PC-3 (cell line): ENCODE measurements around the gene SLC6A17. TPM values are rescaled to one million over a fixed set of nuclear protein-coding genes. Genes with fewer than 3 reads are reported as not detected.

Source experiments
- ATAC-seq: fragments of 200-7000 bp; cut with Tn5 transposase; 2 replicates; pipeline ENCODE4 v1.9.1; 2020; ENCODE audit warnings: mild to moderate bottlenecking, moderate library complexity
- BruUV-seq: library from RNA; stranded (reverse); fragments of 400-500 nt; replicated peaks from 2 replicates; lab custom pipeline; 2021; lab: Mats Ljungman, UMichigan
- CTCF ChIA-PET: fragments of 300-600 bp; sonication (Branson Sonifier 250); formaldehyde crosslinking; loops from one replicate; lab custom pipeline; 2022; ENCODE audit warnings: antibody characterized with exemption; lab: Charles Lee
- POLR2A ChIA-PET: fragments of 300-600 bp; sonication (Branson Sonifier 250); formaldehyde crosslinking; loops from one replicate; lab custom pipeline; 2022; ENCODE audit warnings: antibody characterized with exemption; ENCODE audit not compliant: unreplicated experiment; lab: Charles Lee
- DNase-seq: peaks from one replicate; pipeline ENCODE4 v3.0.0-alpha.2; 2015
- H2AFZ ChIP-seq: fragments of 300-600 bp; sonication (generic); 2 replicates; pipeline ENCODE4 v1.6.0; 2016; ENCODE audit warnings: antibody characterized with exemption, low read length
- H3F3A ChIP-seq: fragments of 300-600 bp; sonication (generic); one replicate; pipeline ENCODE4 v1.6.0; 2017; ENCODE audit warnings: antibody characterized with exemption, low read length, control low read depth, mild to moderate bottlenecking; ENCODE audit not compliant: unreplicated experiment
- H3K27ac ChIP-seq: fragments of 300-600 bp; sonication (generic); 2 replicates; pipeline ENCODE4 v1.5.1; 2016; ENCODE audit warnings: mild to moderate bottlenecking, low read length
- H3K27me3 ChIP-seq: fragments of 300-600 bp; sonication (generic); 2 replicates; pipeline ENCODE4 v1.6.1; 2016; ENCODE audit warnings: low read length, mixed read lengths
- H3K36me3 ChIP-seq: fragments of 300-600 bp; sonication (generic); 2 replicates; pipeline ENCODE4 v1.6.1; 2016; ENCODE audit warnings: low read depth, mixed run types, low read length, mixed read lengths
- H3K4me1 ChIP-seq: fragments of 300-600 bp; sonication (generic); 2 replicates; pipeline ENCODE4 v1.5.1; 2016; ENCODE audit warnings: low read length; ENCODE audit not compliant: insufficient read depth
- H3K4me2 ChIP-seq: fragments of 300-600 bp; sonication (generic); 2 replicates; pipeline ENCODE4 v1.6.0; 2016; ENCODE audit warnings: low read length
- H3K4me3 ChIP-seq: fragments of 300-600 bp; sonication (generic); 2 replicates; pipeline ENCODE4 v1.5.1; 2016; ENCODE audit warnings: mild to moderate bottlenecking, low read length, mixed read lengths
- H3K79me2 ChIP-seq: fragments of 300-600 bp; sonication (generic); 2 replicates; pipeline ENCODE4 v1.6.1; 2017; ENCODE audit warnings: low read length, mixed read lengths
- H3K9ac ChIP-seq: fragments of 300-600 bp; sonication (generic); 2 replicates; pipeline ENCODE4 v1.6.0; 2016; ENCODE audit warnings: mild to moderate bottlenecking, low read length
- H3K9me2 ChIP-seq: fragments of 300-600 bp; sonication (generic); replicated peaks from 2 replicates; pipeline ENCODE4 v1.6.1; 2016; ENCODE audit warnings: mixed run types, low read length, mixed read lengths
- H3K9me3 ChIP-seq: fragments of 300-600 bp; sonication (generic); 2 replicates; pipeline ENCODE4 v1.6.1; 2016; ENCODE audit warnings: low read length, mixed read lengths
- H4K20me1 ChIP-seq: fragments of 300-600 bp; sonication (generic); 2 replicates; pipeline ENCODE4 v1.6.1; 2016; ENCODE audit warnings: low read length, mixed read lengths
- EZH2 ChIP-seq: fragments of 300-600 bp; sonication (generic); IDR thresholded peaks from one replicate; pipeline ENCODE4 v1.6.1; 2017; ENCODE audit warnings: antibody characterized with exemption, mild to moderate bottlenecking, low read length; ENCODE audit not compliant: unreplicated experiment
- EZH2phosphoT487 ChIP-seq: fragments of 300-600 bp; sonication (generic); IDR thresholded peaks from 2 replicates; pipeline ENCODE4 v1.6.1; 2018; ENCODE audit warnings: mild to moderate bottlenecking, antibody characterized with exemption, low read length, borderline replicate concordance
- intact Hi-C: fragments of 100-400 bp; cut with micrococcal nuclease; formaldehyde crosslinking; loops from 2 replicates; pipeline ENCODE4 v1.9.0; 2023
- total RNA-seq: library from RNA; depleted of rRNA; stranded (reverse); fragments of >200 nt; gene quantifications from 2 replicates; pipeline ENCODE4 v1.2.3, GENCODE V29; 2014
- TF ChIP-seq, protein P1 (sequence below): fragments of 300-600 bp; sonication (generic); conservative IDR thresholded peaks from 2 replicates; pipeline ENCODE4 v1.5.1; 2017; ENCODE audit warnings: antibody characterized with exemption, low read depth, mild to moderate bottlenecking, low read length

SLC6A17 gene
- total RNA-seq, 1 experiment from 2014 or later, result not detected

GRCh38 chr1:110243574-110243973, 93.3 kb downstream of the SLC6A17 start:
- H2AFZ ChIP-seq, result no peak overlapping the region
- intact Hi-C loops, result no loop called here
- no peaks in the 10 kb centered on the region for H3F3A ChIP-seq
- no peaks in the 10 kb centered on the region for H3K9me2 ChIP-seq
- ATAC-seq (no peak), DNase-seq (no peak)
- H3K79me2 ChIP-seq, result no peaks in the 10 kb centered on the region
- TF ChIP-seq EZH2phosphoT487 (no peak), EZH2 (no peak)
- TF ChIP-seq, protein P1, sequence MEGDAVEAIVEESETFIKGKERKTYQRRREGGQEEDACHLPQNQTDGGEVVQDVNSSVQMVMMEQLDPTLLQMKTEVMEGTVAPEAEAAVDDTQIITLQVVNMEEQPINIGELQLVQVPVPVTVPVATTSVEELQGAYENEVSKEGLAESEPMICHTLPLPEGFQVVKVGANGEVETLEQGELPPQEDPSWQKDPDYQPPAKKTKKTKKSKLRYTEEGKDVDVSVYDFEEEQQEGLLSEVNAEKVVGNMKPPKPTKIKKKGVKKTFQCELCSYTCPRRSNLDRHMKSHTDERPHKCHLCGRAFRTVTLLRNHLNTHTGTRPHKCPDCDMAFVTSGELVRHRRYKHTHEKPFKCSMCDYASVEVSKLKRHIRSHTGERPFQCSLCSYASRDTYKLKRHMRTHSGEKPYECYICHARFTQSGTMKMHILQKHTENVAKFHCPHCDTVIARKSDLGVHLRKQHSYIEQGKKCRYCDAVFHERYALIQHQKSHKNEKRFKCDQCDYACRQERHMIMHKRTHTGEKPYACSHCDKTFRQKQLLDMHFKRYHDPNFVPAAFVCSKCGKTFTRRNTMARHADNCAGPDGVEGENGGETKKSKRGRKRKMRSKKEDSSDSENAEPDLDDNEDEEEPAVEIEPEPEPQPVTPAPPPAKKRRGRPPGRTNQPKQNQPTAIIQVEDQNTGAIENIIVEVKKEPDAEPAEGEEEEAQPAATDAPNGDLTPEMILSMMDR, result no peak
- H4K20me1 ChIP-seq, result no peaks in the 10 kb centered on the region
- ChIA-PET CTCF (no interaction called here), POLR2A (no interaction called here)
- H3K4me3 ChIP-seq, result no peak overlapping the region
- no peak overlapping the region for H3K27ac ChIP-seq
- H3K9me3 ChIP-seq, result no peaks in the 10 kb centered on the region
- no peak overlapping the region for H3K4me2 ChIP-seq
- peaks cover 5% of the 10 kb centered on the region; the same call in 1 of the 2 replicates for H3K4me1 ChIP-seq
- BruUV-seq, result no TSS peak
- H3K27me3 ChIP-seq, result peaks cover 17% of the 10 kb centered on the region; the same call in 1 of the 2 replicates
- H3K9ac ChIP-seq, result no peak overlapping the region
- no peaks in the 10 kb centered on the region for H3K36me3 ChIP-seq

- CTCF ChIA-PET, result no interaction called here
- BruUV-seq, result no TSS peak
- no peak overlapping the region for H3K27ac ChIP-seq
- H3K4me1 ChIP-seq, result no peaks in the 10 kb centered on the region
- no peak overlapping the region for H3K4me3 ChIP-seq
- ATAC-seq (no peak), DNase-seq (no peak)
- POLR2A ChIA-PET, result no interaction called here
- no peak overlapping the region for H3K9ac ChIP-seq
- no peaks in the 10 kb centered on the region for H3K9me2 ChIP-seq
- H3K79me2 ChIP-seq, result no peaks in the 10 kb centered on the region
- TF ChIP-seq EZH2 (no peak), EZH2phosphoT487 (no peak)
- TF ChIP-seq, protein P1, result no peak
- no peaks in the 10 kb centered on the region for H4K20me1 ChIP-seq
- H3K27me3 ChIP-seq, result peaks cover 17% of the 10 kb centered on the region; the same call in 1 of the 2 replicates
- intact Hi-C loops, result no loop called here
- H3K4me2 ChIP-seq, result no peak overlapping the region
- no peaks in the 10 kb centered on the region for H3K9me3 ChIP-seq
- H2AFZ ChIP-seq, result no peak overlapping the region
- no peaks in the 10 kb centered on the region for H3K36me3 ChIP-seq
- no peaks in the 10 kb centered on the region for H3F3A ChIP-seq
These were observed 95.8 kb downstream of the SLC6A17 start for GRCh38 chr1:110245876-110246620.

GRCh38 chr1:110248746-110249145, 98.5 kb downstream of the SLC6A17 start:
- Histone ChIP-seq H4K20me1 (no peaks in the 10 kb centered on the region), H3K36me3 (no peaks in the 10 kb centered on the region), H3K4me1 (no peaks in the 10 kb centered on the region), H3K9me2 (no peaks in the 10 kb centered on the region), H3K9ac (no peak overlapping the region), H3K79me2 (no peaks in the 10 kb centered on the region), H3K4me2 (no peak overlapping the region), H3K27me3 (peaks cover 19% of the 10 kb centered on the region; the same call in 1 of the 2 replicates), H2AFZ (no peak overlapping the region), H3K4me3 (no peak overlapping the region), H3K27ac (no peak overlapping the region), H3F3A (no peaks in the 10 kb centered on the region), H3K9me3 (no peaks in the 10 kb centered on the region)
- ChIA-PET POLR2A (no interaction called here), CTCF (no interaction called here)
- TF ChIP-seq EZH2phosphoT487, result no peak
- TF ChIP-seq, protein P1, result no peak
- TF ChIP-seq EZH2, result no peak
- no TSS peak for BruUV-seq
- DNase-seq, result no peak
- intact Hi-C loops, result no loop called here
- ATAC-seq, result no peak
